Stimulated activated CD4-positive, alpha-beta T cell treated with anti-CD3 and anti-CD28 coated beads, Interleukin-1b, Interleukin-23, amount 100 ng/mL, for 24 hours (primary cell): Measurements from ENCODE around the gene SLC2A1.
A peak's percentile ranks its signal among the peaks of the same experiment; 100 is the strongest.

Experiments
- DNase-seq, 4 experiments: peaks; one replicate each; pipeline ENCODE4 v3.0.0-alpha.2; 2020; ENCODE audit warnings: low read depth in 4 of 4, low spot score in 1 of 4

The SLC2A1 gene

GRCh38 chr1:42960566-42961311 is 2.1 kb upstream of the SLC2A1 start:
- DNase-seq, result no peak

GRCh38 chr1:42960122-42960390 is 1.4 kb upstream of the SLC2A1 start:
- DNase-seq, result no peak

- peak; percentile 38 to 73 (median 46) for DNase-seq
Measured at GRCh38 chr1:42957880-42958487, 684 bp downstream of the SLC2A1 start.

GRCh38 chr1:42957229-42957879 is 1.3 kb downstream of the SLC2A1 start:
- DNase-seq, result no peak

GRCh38 chr1:42956739-42957138 is 1.9 kb downstream of the SLC2A1 start:
- DNase-seq, result no peak

- no peak for DNase-seq
Measured at GRCh38 chr1:42955311-42956063, 3.2 kb downstream of the SLC2A1 start.

- no peak for DNase-seq
Measured at GRCh38 chr1:42953182-42954180, 5.2 kb downstream of the SLC2A1 start.

- no peak for DNase-seq
Measured at GRCh38 chr1:42952303-42953001, 6.2 kb downstream of the SLC2A1 start.

GRCh38 chr1:42951588-42951987 is 7.1 kb downstream of the SLC2A1 start:
- no peak for DNase-seq

GRCh38 chr1:42950116-42950481 is 8.6 kb downstream of the SLC2A1 start:
- no peak for DNase-seq

- no peak for DNase-seq
Measured at GRCh38 chr1:42949312-42950115, 9.2 kb downstream of the SLC2A1 start.

GRCh38 chr1:42947965-42948732 is 10.5 kb downstream of the SLC2A1 start:
- no peak for DNase-seq

GRCh38 chr1:42947117-42947516 is 11.6 kb downstream of the SLC2A1 start:
- DNase-seq, result no peak

GRCh38 chr1:42946120-42946898 is 12.4 kb downstream of the SLC2A1 start:
- no peak for DNase-seq

- no peak for DNase-seq
Measured at GRCh38 chr1:42945164-42945563, 13.5 kb downstream of the SLC2A1 start.

- no peak for DNase-seq
Measured at GRCh38 chr1:42944246-42944928, 14.3 kb downstream of the SLC2A1 start.

GRCh38 chr1:42943728-42944127 is 14.9 kb downstream of the SLC2A1 start:
- no peak for DNase-seq
